HepG2 (cell line): ENCODE measurements around the gene VPS52. TPM values are rescaled to one million over a fixed set of nuclear protein-coding genes. Genes with fewer than 3 reads are reported as not detected.

Experiments
- GABPB1 ChIP-seq: IDR thresholded peaks from 2 replicates; pipeline ENCODE4 v1.6.1; 2016; ENCODE audit warnings: mild to moderate bottlenecking, missing genetic modification reagents, moderate library complexity, missing compliant biosample characterization
- GLI4 ChIP-seq: sonication (generic); formaldehyde crosslinking; IDR thresholded peaks from 2 replicates; pipeline ENCODE4 v1.5.1; 2020; ENCODE audit warnings: missing genetic modification reagents, mild to moderate bottlenecking, moderate library complexity, borderline replicate concordance
- HDAC2 ChIP-seq: sonication (generic); formaldehyde crosslinking; IDR thresholded peaks from 2 replicates; pipeline ENCODE4 v1.4.0; 2020; ENCODE audit warnings: missing genetic modification reagents
- IRX3 ChIP-seq: sonication (generic); formaldehyde crosslinking; IDR thresholded peaks from 2 replicates; pipeline ENCODE4 v1.8.1; 2023; ENCODE audit warnings: mild to moderate bottlenecking, low read depth, missing genetic modification reagents, borderline replicate concordance
- MED13 ChIP-seq: sonication (generic); formaldehyde crosslinking; IDR thresholded peaks from 2 replicates; pipeline ENCODE4 v1.5.0; 2020; ENCODE audit warnings: missing genetic modification reagents
- NCOA1 ChIP-seq: sonication (generic); formaldehyde crosslinking; IDR thresholded peaks from 2 replicates; pipeline ENCODE4 v1.9.0; 2021; ENCODE audit warnings: missing genetic modification reagents
- NR2F2 ChIP-seq: IDR thresholded peaks from 2 replicates; pipeline ENCODE4 v1.6.1; 2012; ENCODE audit warnings: low read depth, inconsistent platforms, borderline replicate concordance
- PHB2 ChIP-seq: fragments of 450-650 bp; IDR thresholded peaks from 2 replicates; pipeline ENCODE4 v1.6.1; 2018; ENCODE audit not compliant: partially characterized antibody
- RBM22 ChIP-seq: fragments of 200-400 bp; formaldehyde crosslinking; optimal IDR thresholded peaks from 2 replicates; pipeline ENCODE3; 2017; ENCODE audit warnings: mild to moderate bottlenecking, low read length, moderate library complexity
- SMC3 ChIP-seq: IDR thresholded peaks from 2 replicates; pipeline ENCODE4 v1.6.1; 2011; ENCODE audit warnings: low read length, improper control_type of control experiment
- SRSF4 ChIP-seq: fragments of 200-400 bp; formaldehyde crosslinking; IDR thresholded peaks from one replicate; pipeline ENCODE4 v1.6.1; 2018; ENCODE audit warnings: mild to moderate bottlenecking, low read depth, low read length, moderate library complexity; ENCODE audit not compliant: poor library complexity, severe bottlenecking
- STAG1 ChIP-seq: sonication (generic); formaldehyde crosslinking; IDR thresholded peaks from 2 replicates; pipeline ENCODE4 v1.4.0; 2020; ENCODE audit warnings: missing genetic modification reagents
- TEAD2 ChIP-seq: sonication (generic); formaldehyde crosslinking; IDR thresholded peaks from 2 replicates; pipeline ENCODE4 v1.9.0; 2021; ENCODE audit warnings: missing genetic modification reagents
- TFE3 ChIP-seq: IDR thresholded peaks from 2 replicates; pipeline ENCODE4 v1.6.1; 2016
- WIZ ChIP-seq: sonication (generic); formaldehyde crosslinking; IDR thresholded peaks from 2 replicates; pipeline ENCODE4 v1.5.1; 2020; ENCODE audit warnings: mild to moderate bottlenecking, missing genetic modification reagents
- ZC3H4 ChIP-seq: sonication (generic); formaldehyde crosslinking; IDR thresholded peaks from 2 replicates; pipeline ENCODE4 v1.4.0; 2020; ENCODE audit warnings: missing genetic modification reagents, borderline replicate concordance
- ZNF552 ChIP-seq: sonication (generic); formaldehyde crosslinking; IDR thresholded peaks from 2 replicates; pipeline ENCODE4 v1.9.0; 2022; ENCODE audit warnings: missing genetic modification reagents, mild to moderate bottlenecking, borderline replicate concordance
- ZNF644 ChIP-seq: IDR thresholded peaks from 2 replicates; pipeline ENCODE4 v1.6.1; 2016; ENCODE audit warnings: low read depth
- ZNF879 ChIP-seq: sonication (generic); formaldehyde crosslinking; IDR thresholded peaks from 2 replicates; pipeline ENCODE4 v1.8.1; 2023; ENCODE audit warnings: missing genetic modification reagents
- ZSCAN12 ChIP-seq: sonication (generic); formaldehyde crosslinking; IDR thresholded peaks from 2 replicates; pipeline ENCODE4 v1.9.0; 2021; ENCODE audit warnings: mild to moderate bottlenecking, missing genetic modification reagents
- polyA plus RNA-seq, 8 experiments: library from polyadenylated mRNA; depleted of rRNA in 3 of 8; stranded (reverse) in 7 of 8; unstranded in 1 of 8; fragments of >200 nt; fragmentation: Illumina TruSeq in 4 of 8; extraction: Trizol in 4 of 8; gene quantifications; 2 replicates each; pipeline versions ENCODE4 v1.2.1 to v1.2.3, GENCODE V29; 2011 to 2016; ENCODE audit warnings: low read depth in 4 of 8, missing spikeins in 1 of 8, mixed read lengths in 1 of 8; ENCODE audit not compliant: insufficient read depth in 1 of 8
- total RNA-seq, 5 experiments: library from RNA; depleted of rRNA; stranded (reverse); fragments of >200 nt; fragmentation: Illumina TruSeq; extraction: Trizol; gene quantifications; 2 replicates each; pipeline ENCODE4 v1.2.3, GENCODE V29; 2016; ENCODE audit warnings: low read depth in 1 of 5
- TF ChIP-seq, protein P1 (sequence below): sonication (generic); formaldehyde crosslinking; IDR thresholded peaks from 2 replicates; pipeline ENCODE4 v1.4.0; 2020; ENCODE audit warnings: missing genetic modification reagents; ENCODE audit errors: not compliant biosample characterization
- TF ChIP-seq, protein P2 (sequence below): IDR thresholded peaks from 2 replicates; pipeline ENCODE4 v1.6.1; 2016; ENCODE audit warnings: low read depth, control low read depth
- TF ChIP-seq, protein P3 (sequence below): sonication (generic); formaldehyde crosslinking; conservative IDR thresholded peaks from 2 replicates; pipeline ENCODE4 v1.4.0; 2020; ENCODE audit warnings: missing genetic modification reagents
- TF ChIP-seq, protein P4 (sequence below): sonication (generic); formaldehyde crosslinking; conservative IDR thresholded peaks from 2 replicates; pipeline ENCODE4 v1.8.0; 2022; ENCODE audit warnings: mild to moderate bottlenecking, moderate library complexity, missing genetic modification reagents

Gene VPS52
- total and polyA plus RNA-seq, 2 of the 13 experiments (the other 11 are each of a cell fraction or from before 2014, with no cell fraction given) = 48.9 to 85.5 TPM

DNA sequence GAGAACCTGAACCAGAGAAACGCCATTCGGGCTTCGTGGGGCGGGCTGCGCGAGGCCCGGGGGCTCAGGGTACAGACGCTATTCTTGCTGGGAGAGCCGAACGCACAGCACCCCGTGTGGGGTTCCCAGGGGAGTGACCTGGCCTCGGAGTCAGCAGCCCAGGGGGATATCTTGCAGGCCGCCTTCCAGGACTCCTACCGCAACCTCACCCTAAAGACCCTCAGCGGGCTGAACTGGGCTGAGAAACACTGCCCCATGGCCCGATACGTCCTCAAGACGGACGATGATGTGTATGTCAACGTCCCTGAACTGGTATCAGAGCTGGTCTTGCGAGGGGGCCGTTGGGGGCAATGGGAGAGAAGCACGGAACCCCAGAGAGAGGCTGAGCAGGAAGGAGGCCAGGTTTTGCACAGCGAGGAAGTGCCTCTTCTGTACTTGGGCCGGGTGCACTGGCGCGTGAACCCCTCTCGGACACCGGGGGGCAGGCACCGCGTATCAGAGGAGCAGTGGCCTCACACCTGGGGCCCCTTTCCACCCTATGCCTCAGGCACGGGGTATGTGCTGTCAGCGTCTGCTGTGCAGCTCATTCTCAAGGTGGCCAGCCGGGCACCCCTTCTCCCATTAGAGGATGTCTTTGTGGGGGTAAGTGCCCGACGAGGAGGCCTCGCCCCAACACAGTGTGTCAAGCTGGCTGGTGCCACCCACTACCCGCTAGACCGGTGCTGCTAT, 6.2 kb upstream of the VPS52 start (continued):
- TF ChIP-seq, protein P1, sequence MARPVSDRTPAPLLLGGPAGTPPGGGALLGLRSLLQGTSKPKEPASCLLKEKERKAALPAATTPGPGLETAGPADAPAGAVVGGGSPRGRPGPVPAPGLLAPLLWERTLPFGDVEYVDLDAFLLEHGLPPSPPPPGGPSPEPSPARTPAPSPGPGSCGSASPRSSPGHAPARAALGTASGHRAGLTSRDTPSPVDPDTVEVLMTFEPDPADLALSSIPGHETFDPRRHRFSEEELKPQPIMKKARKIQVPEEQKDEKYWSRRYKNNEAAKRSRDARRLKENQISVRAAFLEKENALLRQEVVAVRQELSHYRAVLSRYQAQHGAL (CRISPR knock-in tag) = no peak
- TF ChIP-seq ZNF879 (CRISPR knock-in tag) (no peak), ZNF552 (CRISPR knock-in tag) (no peak), SMC3 (no peak), IRX3 (CRISPR knock-in tag) (0 out of 2 replicates have a peak, but pooled peaks have one; percentile 32), GLI4 (no peak), ZNF644 (CRISPR knock-in tag) (no peak), HDAC2 (no peak), STAG1 (peak; percentile 26), TFE3 (no peak), MED13 (no peak), TEAD2 (CRISPR knock-in tag) (no peak), GABPB1 (CRISPR knock-in tag) (peak; percentile 43; the same call in 1 of the 2 replicates), RBM22 (peak; percentile 95), ZC3H4 (CRISPR knock-in tag) (no peak), WIZ (CRISPR knock-in tag) (no peak), SRSF4 (no peak), NR2F2 (no peak), ZSCAN12 (CRISPR knock-in tag) (no peak), NCOA1 (no peak), PHB2 (no peak)
- TF ChIP-seq, protein P2, sequence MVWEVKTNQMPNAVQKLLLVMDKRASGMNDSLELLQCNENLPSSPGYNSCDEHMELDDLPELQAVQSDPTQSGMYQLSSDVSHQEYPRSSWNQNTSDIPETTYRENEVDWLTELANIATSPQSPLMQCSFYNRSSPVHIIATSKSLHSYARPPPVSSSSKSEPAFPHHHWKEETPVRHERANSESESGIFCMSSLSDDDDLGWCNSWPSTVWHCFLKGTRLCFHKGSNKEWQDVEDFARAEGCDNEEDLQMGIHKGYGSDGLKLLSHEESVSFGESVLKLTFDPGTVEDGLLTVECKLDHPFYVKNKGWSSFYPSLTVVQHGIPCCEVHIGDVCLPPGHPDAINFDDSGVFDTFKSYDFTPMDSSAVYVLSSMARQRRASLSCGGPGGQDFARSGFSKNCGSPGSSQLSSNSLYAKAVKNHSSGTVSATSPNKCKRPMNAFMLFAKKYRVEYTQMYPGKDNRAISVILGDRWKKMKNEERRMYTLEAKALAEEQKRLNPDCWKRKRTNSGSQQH (CRISPR knock-in tag) = no peak
- TF ChIP-seq, protein P3, sequence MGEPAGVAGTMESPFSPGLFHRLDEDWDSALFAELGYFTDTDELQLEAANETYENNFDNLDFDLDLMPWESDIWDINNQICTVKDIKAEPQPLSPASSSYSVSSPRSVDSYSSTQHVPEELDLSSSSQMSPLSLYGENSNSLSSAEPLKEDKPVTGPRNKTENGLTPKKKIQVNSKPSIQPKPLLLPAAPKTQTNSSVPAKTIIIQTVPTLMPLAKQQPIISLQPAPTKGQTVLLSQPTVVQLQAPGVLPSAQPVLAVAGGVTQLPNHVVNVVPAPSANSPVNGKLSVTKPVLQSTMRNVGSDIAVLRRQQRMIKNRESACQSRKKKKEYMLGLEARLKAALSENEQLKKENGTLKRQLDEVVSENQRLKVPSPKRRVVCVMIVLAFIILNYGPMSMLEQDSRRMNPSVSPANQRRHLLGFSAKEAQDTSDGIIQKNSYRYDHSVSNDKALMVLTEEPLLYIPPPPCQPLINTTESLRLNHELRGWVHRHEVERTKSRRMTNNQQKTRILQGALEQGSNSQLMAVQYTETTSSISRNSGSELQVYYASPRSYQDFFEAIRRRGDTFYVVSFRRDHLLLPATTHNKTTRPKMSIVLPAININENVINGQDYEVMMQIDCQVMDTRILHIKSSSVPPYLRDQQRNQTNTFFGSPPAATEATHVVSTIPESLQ (CRISPR knock-in tag) = no peak
- TF ChIP-seq, protein P4, sequence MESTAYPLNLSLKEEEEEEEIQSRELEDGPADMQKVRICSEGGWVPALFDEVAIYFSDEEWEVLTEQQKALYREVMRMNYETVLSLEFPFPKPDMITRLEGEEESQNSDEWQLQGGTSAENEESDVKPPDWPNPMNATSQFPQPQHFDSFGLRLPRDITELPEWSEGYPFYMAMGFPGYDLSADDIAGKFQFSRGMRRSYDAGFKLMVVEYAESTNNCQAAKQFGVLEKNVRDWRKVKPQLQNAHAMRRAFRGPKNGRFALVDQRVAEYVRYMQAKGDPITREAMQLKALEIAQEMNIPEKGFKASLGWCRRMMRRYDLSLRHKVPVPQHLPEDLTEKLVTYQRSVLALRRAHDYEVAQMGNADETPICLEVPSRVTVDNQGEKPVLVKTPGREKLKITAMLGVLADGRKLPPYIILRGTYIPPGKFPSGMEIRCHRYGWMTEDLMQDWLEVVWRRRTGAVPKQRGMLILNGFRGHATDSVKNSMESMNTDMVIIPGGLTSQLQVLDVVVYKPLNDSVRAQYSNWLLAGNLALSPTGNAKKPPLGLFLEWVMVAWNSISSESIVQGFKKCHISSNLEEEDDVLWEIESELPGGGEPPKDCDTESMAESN = no peak
